ENCODE data around the gene SCAANT1.
A peak's percentile ranks its signal among the peaks of the same experiment; 100 is the strongest.

The SCAANT1 gene

DNA sequence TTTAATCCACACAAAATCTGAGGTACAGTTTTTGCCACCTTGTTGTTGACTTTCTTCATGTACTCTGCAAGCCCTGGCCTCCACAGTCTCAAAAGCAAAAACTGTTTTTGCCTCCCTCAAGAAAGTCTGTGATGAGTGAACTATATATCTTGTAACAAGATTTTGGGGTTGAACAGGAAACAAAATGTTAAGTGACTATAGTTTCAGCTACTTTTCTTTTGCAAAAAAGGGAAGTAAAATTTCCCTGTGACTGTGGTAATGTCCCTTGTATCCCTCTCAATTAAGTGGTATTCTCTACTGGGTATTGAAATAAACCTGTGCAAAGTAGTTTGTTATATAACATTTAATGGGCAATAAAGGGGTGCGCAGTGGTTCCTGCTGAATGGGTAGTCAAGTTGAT is 21.3 kb upstream of the SCAANT1 start:
- DNase-seq, result peak; percentile 71

DNA sequence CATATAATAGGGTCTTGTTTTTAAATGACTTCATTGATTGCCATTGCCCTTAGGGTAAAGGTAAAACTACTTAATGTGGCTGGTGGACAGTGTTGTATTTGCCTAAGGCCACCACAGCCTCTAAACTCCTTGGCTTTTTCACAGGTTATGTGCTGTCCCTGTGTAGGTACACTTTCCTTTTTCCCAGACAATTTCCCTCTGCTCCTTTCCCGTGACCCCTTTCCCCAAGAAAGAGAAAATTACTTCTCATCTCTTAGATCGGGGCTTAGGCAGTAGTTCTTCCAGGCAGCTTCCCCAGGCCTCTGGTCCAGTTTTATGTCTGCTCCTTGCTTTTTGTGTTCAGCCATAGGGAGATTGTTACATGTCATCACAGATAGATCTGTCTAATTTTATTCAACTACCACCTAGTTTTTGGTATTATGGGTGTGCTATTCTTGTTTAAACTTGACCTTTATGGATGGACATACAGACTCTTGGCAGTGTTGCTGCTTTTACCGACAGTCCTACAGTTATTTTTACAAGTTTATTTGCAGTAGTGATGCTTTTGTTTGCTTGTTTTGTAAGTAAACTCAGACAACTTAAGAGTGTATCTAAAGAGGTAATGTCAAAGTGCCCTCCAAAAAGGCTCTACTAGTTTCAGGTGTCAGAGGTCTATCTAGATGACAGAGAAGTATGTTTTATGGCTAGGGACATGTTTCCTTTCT is 20.5 kb upstream of the SCAANT1 start:
- no peak for DNase-seq

- DNase-seq, result no peak
Measured at GRCh38 chr3:63931290-63931689, 19.1 kb upstream of the SCAANT1 start.

DNA sequence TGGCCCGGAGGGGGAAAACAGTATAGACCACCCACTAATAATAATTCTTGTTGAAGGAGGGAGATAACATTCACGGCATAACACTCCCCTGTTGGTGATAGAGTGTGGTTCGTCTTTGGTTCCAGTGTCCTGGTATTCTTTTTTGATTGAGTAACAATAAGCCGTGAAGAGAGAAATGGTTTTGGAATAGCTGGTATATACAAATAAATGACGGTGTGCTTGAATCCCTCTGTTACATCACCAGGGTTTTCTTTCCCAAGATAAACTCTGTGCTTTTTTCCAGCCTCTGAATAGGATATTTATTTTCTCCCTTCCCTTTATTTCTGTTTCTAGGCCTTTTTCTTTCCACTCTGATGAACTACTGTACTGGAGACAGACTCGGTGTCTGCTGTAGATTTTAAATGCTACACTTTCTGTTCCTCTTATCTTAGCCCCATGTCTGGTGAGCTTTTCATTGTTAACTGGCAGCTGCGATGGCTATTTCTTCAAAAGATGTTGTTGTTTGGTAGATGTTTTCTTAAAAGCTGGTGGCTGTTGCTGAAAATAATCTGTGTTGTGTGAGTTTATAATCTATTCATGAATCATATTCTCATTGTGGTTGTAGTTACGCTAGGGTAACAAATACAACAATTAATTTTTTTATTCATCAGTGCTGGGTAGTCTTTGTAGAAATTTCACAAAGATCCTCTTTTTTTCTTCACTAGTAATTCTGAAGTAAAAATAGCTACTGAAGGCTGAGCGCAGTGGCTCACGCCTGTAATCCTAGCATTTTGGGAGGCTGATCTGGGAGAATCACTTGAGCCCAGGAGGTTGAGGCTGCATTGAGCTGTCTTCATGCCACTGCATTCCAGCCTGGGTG is 15.5 kb upstream of the SCAANT1 start:
- DNase-seq, result no peak

- DNase-seq, result no peak
Measured at GRCh38 chr3:63926309-63926708, 14.1 kb upstream of the SCAANT1 start.

DNA sequence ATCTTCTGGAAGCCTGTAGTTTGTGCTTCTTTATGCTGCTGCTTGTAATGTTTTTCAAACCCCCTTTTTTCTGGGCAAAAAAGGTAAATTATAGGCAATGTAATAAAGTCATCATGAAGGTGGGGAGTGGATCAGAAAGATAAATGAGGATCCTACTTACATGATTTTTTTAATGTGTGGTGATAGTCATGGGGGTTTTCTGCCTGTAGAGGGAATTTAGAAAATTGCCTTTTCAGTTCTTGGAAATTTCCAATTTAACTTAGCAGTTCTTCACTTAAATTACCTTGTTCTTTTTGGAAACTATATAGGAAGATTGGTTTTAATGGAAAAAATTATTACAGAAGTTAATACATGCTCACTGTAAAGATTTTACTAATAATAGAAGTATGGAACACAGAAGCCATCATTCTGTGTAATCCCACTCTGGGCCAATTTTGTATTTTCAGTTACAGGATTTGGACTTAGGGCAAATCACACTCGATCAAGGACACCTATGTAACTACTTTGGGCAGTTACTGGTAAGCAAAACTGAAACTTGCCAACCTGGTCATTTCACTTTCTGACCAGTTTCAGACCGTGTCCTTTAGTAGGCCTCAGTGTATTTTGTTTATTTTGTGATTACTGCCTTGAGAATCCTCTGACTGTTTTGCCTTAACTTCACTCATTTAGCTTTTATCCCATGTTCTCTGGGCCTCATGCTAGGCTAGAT is 10.5 kb upstream of the SCAANT1 start:
- no peak for DNase-seq

- peak; percentile 74 for DNase-seq
Measured at GRCh38 chr3:63921741-63922482, 9.7 kb upstream of the SCAANT1 start.

DNA sequence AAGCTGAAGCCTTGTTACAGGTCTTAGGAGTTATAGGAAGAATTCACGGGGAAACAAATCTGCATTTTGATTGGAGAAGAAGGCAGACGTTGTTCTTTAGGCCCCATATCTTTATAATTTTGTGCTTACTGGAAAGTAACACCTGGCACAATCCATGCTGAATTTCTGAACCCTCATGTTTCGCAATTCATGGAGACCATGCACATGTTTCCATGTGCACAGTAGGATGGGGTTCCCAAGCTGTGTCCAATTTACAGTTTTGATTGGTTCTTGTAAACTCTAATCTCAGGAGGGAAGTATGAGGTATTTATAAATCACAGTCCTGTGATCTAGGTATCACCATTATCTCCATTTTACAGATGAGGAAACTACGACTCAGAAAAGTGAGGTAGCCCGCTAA is 7.8 kb upstream of the SCAANT1 start:
- DNase-seq, result no peak

- DNase-seq, result no peak
Measured at GRCh38 chr3:63918321-63918720, 6.1 kb upstream of the SCAANT1 start.

DNA sequence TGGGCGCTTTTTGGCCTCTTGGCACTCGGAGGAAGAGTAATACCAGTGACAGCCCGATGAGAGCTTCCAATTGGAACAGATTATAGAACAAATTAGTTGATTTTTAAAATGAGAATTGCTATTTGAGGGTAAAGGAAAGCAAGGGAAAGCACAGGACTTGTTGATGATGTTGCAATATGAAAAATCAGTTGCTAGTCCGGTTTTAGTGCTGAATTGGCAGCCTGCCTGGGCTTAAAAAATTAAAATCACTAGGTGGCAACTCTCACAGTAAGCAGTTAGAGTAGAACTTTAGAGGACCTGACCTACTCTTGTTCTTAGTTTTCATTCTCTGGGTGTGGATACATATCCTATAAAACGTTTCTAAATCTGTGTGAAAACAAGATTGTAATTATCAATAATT is 2.1 kb upstream of the SCAANT1 start:
- peak; percentile 37 for DNase-seq

DNA sequence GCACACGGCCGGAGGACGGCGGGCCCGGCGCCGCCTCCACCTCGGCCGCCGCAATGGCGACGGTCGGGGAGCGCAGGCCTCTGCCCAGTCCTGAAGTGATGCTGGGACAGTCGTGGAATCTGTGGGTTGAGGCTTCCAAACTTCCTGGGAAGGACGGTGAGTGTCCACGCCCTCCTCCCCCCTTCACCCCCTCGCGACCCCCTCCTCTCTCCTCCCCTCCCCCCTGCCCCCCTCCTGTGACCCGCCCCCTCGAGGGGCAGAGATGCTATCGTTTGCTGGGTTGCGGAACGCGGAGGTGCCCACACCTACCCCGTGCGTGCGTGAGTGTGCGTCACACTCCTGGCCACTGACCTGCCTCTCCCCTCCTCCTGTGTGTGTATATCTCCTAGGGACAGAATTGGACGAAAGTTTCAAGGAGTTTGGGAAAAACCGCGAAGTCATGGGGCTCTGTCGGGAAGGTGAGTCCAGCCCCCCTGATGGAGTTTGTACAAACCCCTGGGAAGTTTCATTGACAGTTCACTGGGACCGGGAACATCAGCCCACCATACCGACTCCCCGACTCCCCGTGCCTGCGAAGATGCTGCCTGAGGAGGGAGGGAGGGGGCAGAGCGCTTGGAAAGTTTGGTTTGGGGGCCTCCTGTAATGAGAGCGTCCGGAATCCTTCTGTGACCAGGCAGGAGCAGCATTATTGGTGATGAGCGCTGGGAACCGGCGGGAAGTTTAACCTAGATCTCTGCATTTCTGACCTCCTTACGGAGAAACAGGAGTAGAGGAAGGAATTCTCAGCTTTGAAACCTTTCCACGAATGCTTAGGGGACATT is 795 bp upstream of the SCAANT1 start:
- DNase-seq, result peak; percentile 64

- no peak for DNase-seq
Measured at GRCh38 chr3:63911509-63911872, 692 bp downstream of the SCAANT1 start.

DNA sequence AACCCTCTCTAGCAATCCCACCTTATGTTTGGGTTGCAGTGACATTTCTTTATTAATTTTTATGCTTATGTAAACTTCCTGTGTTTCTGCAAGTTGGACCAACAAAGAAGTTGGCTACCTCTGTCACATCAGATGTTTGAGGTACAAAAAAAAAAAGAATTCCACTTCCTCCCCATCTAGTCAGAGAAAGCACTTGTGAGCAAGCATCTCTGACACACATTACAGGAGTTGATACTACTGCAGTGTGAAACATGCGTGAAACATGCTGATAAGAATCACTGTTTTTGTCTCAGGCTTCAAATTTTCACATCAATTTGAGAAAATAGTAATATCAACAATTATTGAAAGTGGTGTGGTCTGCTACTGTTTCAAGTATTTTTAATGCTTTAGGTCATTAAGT is 1.3 kb downstream of the SCAANT1 start:
- peak; percentile 42 for DNase-seq

DNA sequence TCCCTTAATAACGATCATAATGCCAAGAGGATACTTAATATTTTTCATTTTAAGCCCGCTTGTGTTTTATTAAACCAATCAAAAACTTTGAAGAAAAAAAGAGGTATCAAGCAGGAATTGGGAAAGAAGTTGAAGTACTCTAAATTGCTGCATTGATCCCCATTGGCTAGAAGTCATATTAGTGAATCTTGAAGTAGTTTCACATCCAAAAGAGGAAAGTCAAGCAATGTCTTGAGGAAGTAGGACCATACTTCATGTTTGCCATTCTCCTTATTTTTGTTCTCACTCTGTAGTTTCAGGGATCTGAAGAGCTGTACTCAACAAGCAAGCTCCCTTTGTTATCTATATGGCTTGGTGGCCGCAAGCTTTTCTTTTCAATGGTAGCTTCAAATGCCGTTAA is 2.2 kb downstream of the SCAANT1 start:
- DNase-seq, result no peak

GRCh38 chr3:63909431-63909830 is 2.8 kb downstream of the SCAANT1 start:
- no peak for DNase-seq

GRCh38 chr3:63908776-63909175 is 3.4 kb downstream of the SCAANT1 start:
- no peak for DNase-seq

DNA sequence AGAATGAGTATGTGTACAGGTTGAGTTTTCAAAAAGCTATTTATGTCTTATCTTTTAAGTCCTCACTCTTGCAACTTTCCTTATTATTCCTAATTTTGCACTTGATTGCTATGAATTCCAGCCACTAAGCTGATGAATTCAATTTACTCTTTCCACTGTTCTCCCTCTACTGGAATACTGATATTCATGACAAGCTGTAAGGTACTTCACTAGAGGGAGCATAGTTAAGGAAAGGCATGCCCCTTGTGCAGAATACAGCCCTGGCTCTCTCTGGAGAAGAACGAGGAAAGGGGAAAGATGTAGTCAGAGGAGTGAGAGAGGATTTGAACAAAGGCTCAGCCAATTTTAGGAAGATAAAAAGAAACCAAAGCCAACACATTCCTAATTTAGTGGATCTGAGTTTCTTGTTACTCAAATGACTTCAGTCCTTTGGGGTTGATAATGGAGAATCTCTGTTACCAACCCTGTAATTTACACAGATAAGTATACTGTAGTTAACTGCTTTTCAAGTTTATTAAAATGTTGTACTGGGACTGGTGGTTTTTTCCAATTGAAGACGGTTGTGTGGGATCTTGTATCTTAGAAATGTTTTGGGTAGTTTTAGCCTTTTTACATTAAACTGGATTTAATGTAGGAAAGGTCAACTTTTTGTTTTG is 4.0 kb downstream of the SCAANT1 start:
- peak; percentile 34 for DNase-seq

GRCh38 chr3:63905731-63906620 is 6.2 kb downstream of the SCAANT1 start:
- DNase-seq, result no peak

- DNase-seq, result peak; percentile 20
Measured at GRCh38 chr3:63900459-63900858, 11.7 kb downstream of the SCAANT1 start.

DNA sequence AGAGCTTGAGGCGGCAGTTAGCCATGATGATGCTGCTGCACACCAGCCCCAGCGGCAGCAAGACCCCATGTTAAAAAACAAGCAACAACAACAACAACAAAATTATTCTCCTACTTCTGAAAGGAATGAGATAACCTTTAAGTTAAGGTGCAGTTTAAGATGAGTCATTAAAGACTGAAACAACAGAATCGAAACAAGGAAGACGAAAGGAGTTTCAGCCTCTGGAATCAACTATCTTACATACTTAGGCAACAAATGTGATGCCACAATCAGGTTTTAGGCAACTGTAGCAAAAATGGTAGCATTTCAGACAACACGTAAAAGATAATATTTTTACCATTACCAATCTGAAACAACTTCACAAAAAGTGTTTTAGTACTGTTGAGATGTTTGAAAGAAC is 12.2 kb downstream of the SCAANT1 start:
- DNase-seq, result no peak
